Upper lobe of left lung (tissue), 6 donors: ENCODE results near the gene CDT1. TPM values are rescaled to one million over a fixed set of nuclear protein-coding genes. Genes with fewer than 3 reads are reported as not detected.
A peak's percentile ranks its signal among the peaks of the same experiment; 100 is the strongest.

Source experiments
- ATAC-seq, 2 donors: fragments of 200-7000 bp; cut with Tn5 transposase; one replicate each; pipeline ENCODE4 v1.9.1; 2022; ENCODE audit warnings: mild to moderate bottlenecking in 2 of 2, moderate library complexity in 2 of 2; ENCODE audit not compliant: low FRiP score in 2 of 2
- DNase-seq, 2 donors: peaks; one replicate each; pipeline ENCODE4 v3.0.0-alpha.2; 2019 to 2020
- H3K27ac ChIP-seq, 4 donors: fragments of 200-600 bp; sonication (generic); one replicate each; pipeline ENCODE4 v1.5.1; 2016 to 2019
- H3K27me3 ChIP-seq, 4 donors: fragments of 200-600 bp; sonication (generic); one replicate each; pipeline ENCODE4 v1.5.1; 2017 to 2019
- H3K36me3 ChIP-seq, 4 donors: fragments of 200-600 bp; sonication (generic); one replicate each; pipeline ENCODE4 v1.5.1; 2016 to 2019
- H3K4me1 ChIP-seq, 4 donors: fragments of 200-600 bp; sonication (generic); one replicate each; pipeline ENCODE4 v1.5.1; 2018 to 2019
- H3K4me3 ChIP-seq, 4 donors: fragments of 200-600 bp; sonication (generic); one replicate each; pipeline ENCODE4 v1.5.1; 2017 to 2019; ENCODE audit warnings: mild to moderate bottlenecking in 2 of 4, moderate library complexity in 1 of 4
- H3K9me3 ChIP-seq, 4 donors: fragments of 200-600 bp; sonication (generic); one replicate each; pipeline ENCODE4 v1.5.1; 2018 to 2019
- EP300 ChIP-seq, 4 donors: sonication (generic); formaldehyde crosslinking; IDR thresholded peaks; one replicate each; pipeline ENCODE4 v1.5.1; 2017; ENCODE audit warnings: antibody characterized with exemption in 4 of 4, control low read depth in 2 of 4
- POLR2A ChIP-seq, 4 donors: fragments of 450-650 bp; IDR thresholded peaks; one replicate each; pipeline ENCODE4 v1.5.1; 2016 to 2017; ENCODE audit warnings: antibody characterized with exemption in 4 of 4, mild to moderate bottlenecking in 2 of 4
- POLR2AphosphoS5 ChIP-seq, 2 donors: sonication (generic); formaldehyde crosslinking; IDR thresholded peaks; one replicate each; pipeline ENCODE4 v1.5.1; 2017; ENCODE audit warnings: antibody characterized with exemption in 2 of 2
- WGBS, 2 donors: methylation state at CpG; one replicate each; pipeline ENCODE4 v1.1.5; 2017 to 2018; 5-methylcytosine and 5-hydroxymethylcytosine counted together
- total RNA-seq, 6 donors: library from RNA; depleted of rRNA in 4 of 6; stranded (reverse); fragments of >200 nt in 4 of 6; gene quantifications; one replicate each; pipeline versions ENCODE4 v1.1.0 to v1.2.1, GENCODE V29; 2016 to 2021
- TF ChIP-seq, protein P1 (sequence below), 6 experiments: fragments of 450-650 bp in 4 of 6; fragments of 200-600 bp in 2 of 6; sonication (generic) in 2 of 6; IDR thresholded peaks; one replicate each; pipeline ENCODE4 v1.5.1; 2016 to 2019; ENCODE audit warnings: antibody characterized with exemption in 6 of 6
- donor health status: DM: no; HTN: no; CAD: no; lungs with moderate emphysema.
- donor health status: DM: no; HTN: yes; CAD: no; lungs with severe emphysema.

Gene CDT1
- total RNA-seq, 6 donors from 2014 or later, result 2.3 to 4.7 (median 3.5) TPM; not detected in 1

DNA sequence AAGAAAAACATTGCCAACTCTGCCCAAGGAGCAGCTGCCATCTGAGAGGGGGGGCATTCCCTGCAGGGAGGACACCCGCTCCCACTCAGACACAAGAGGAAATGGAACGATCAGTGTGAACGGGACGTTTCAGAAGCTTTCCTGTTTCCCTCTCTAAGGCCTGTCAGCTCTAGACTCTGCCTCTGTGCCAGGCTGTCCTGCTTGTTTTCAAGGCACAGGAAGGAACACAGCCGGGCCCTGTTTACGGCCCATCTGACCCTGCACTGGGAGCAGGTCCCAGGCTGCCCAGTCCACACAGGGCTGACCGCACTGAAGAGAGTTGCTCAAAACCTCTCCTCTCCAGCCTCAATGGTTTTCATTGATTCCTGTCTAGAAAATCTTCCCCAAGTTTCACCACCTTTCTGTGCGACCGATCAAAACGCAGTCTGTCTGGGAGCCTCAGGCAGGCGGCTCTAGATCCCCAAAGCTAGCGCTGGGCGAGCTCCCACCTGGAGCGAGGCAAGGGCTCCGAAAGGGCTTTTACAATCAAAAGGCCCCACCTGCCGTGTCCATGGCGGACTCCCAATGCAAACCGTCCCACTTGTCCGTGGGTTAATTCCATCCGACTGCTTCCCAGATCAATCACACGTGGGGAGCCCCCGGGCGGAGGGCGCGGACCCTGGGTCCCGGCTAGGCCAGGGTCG is 20.1 kb upstream of the CDT1 start:
- 24 to 31% methylated on average over 16 to 22 of the region's 27 CpGs for WGBS, 2 donors
- H3K4me1 ChIP-seq, result peaks cover 56 to 60% (median 57%) of the 10 kb centered on the region in 4 donors
- peak in 1 of 4 donors; percentile 28 for TF ChIP-seq POLR2A (IDR thresholded peaks at IDR 0.05)
- peak; percentile 68 to 90 for TF ChIP-seq POLR2AphosphoS5 (IDR thresholded peaks at IDR 0.05)
- TF ChIP-seq EP300 (IDR thresholded peaks at IDR 0.05), result peak in 2 of 4 donors; percentile 74 to 77
- TF ChIP-seq, protein P1, sequence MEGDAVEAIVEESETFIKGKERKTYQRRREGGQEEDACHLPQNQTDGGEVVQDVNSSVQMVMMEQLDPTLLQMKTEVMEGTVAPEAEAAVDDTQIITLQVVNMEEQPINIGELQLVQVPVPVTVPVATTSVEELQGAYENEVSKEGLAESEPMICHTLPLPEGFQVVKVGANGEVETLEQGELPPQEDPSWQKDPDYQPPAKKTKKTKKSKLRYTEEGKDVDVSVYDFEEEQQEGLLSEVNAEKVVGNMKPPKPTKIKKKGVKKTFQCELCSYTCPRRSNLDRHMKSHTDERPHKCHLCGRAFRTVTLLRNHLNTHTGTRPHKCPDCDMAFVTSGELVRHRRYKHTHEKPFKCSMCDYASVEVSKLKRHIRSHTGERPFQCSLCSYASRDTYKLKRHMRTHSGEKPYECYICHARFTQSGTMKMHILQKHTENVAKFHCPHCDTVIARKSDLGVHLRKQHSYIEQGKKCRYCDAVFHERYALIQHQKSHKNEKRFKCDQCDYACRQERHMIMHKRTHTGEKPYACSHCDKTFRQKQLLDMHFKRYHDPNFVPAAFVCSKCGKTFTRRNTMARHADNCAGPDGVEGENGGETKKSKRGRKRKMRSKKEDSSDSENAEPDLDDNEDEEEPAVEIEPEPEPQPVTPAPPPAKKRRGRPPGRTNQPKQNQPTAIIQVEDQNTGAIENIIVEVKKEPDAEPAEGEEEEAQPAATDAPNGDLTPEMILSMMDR (IDR thresholded peaks at IDR 0.05), result no peak
- H3K27me3 ChIP-seq, result no peaks in the 10 kb centered on the region
- H3K36me3 ChIP-seq, result no peaks in the 10 kb centered on the region
- ATAC-seq (peak in 1 of 2 donors; percentile 57), DNase-seq (peak in 1 of 2 donors; percentile 74)
- peak overlapping the region; percentile 27 to 95 (median 92) for H3K4me3 ChIP-seq
- H3K9me3 ChIP-seq, result no peaks in the 10 kb centered on the region
- peak overlapping the region; percentile 92 to 97 (median 95) for H3K27ac ChIP-seq

GRCh38 chr16:88784074-88784855 is 19.3 kb upstream of the CDT1 start:
- DNase-seq, result peak; percentile 73 to 94
- H3K27me3 ChIP-seq, result no peaks in the 10 kb centered on the region

GRCh38 chr16:88784856-88785105 is 18.8 kb upstream of the CDT1 start:
- Histone ChIP-seq H3K9me3 (no peaks in the 10 kb centered on the region), H3K27ac (peak overlapping the region; percentile 92 to 97 (median 95)), H3K4me3 (peak overlapping the region; percentile 27 to 95 (median 92)), H3K36me3 (no peaks in the 10 kb centered on the region), H3K27me3 (no peaks in the 10 kb centered on the region), H3K4me1 (peaks cover 45 to 53% (median 47%) of the 10 kb centered on the region in 4 donors)
- no peak for DNase-seq
- peak; percentile 27 to 58 for ATAC-seq
- 4% methylated on average over 18 of the region's 32 CpGs; no CpG with 5 or more reads in 1 of the 2 donors for WGBS, 2 donors
- TF ChIP-seq EP300 (IDR thresholded peaks at IDR 0.05), result no peak
- TF ChIP-seq POLR2AphosphoS5 (IDR thresholded peaks at IDR 0.05), result no peak
- TF ChIP-seq, protein P1 (IDR thresholded peaks at IDR 0.05), result no peak
- peak in 1 of 4 donors; percentile 91 for TF ChIP-seq POLR2A (IDR thresholded peaks at IDR 0.05)

More at GRCh38 chr16:88784074-88784855, 19.3 kb upstream of the CDT1 start:
- peak overlapping the region; percentile 27 to 95 (median 92) for H3K4me3 ChIP-seq
- WGBS, 2 donors, result 3% methylated on average over 38 of the region's 74 CpGs; no CpG with 5 or more reads in 1 of the 2 donors
- TF ChIP-seq EP300 (IDR thresholded peaks at IDR 0.05) (no peak), POLR2AphosphoS5 (IDR thresholded peaks at IDR 0.05) (peak in 1 of 2 donors; percentile 46), POLR2A (IDR thresholded peaks at IDR 0.05) (no peak)
- TF ChIP-seq, protein P1 (IDR thresholded peaks at IDR 0.05), result peak; percentile 46 to 74 (median 59)
- H3K27ac ChIP-seq, result peak overlapping the region; percentile 92 to 97 (median 95)
- no peaks in the 10 kb centered on the region for H3K9me3 ChIP-seq
- H3K4me1 ChIP-seq, result peaks cover 50 to 54% (median 53%) of the 10 kb centered on the region in 4 donors
- ATAC-seq, result peak; percentile 71 to 83
- H3K36me3 ChIP-seq, result no peaks in the 10 kb centered on the region

DNA sequence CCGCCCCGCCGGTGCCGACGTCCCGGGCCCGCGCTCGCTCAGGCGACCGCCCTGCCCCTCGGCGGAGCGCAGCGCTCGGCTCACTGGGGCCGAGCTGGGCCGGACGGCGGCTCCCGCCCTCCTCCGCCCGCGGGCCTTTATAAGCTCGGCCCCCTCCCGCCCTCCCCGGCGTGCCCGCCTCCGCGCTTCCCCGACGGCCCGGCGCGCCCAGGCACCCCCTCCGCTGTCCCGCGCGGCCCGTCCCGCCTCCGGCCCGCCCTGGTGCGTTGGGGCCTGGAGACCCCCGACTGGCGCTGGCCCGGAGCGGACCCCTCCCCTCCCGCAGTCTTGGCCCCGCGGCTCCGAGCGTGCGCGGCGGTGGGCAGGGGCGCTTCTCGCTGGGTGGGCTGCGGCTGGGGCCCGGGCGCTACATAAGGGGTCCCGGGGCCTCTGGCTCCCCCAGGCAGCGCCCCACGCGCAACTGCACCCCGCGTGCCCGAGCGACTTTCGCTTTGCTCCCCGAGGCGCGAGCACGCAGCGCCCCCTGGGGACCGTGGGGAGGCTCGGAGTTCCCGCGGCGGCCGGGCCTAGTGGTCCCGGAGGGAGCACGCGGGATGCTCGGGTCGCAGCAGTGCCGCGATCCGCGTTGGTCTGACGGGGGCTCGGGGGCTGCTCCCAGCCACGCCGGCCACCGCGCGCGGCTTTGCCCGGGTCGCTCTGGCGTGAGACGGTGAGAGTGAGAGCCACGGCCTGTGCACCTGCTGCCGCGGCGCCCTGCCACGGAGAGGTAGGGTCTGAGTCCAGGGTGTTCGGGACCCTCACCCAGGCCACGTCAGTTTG is 18.3 kb upstream of the CDT1 start, which contains the start of gene PIEZO1:
TSS of gene PIEZO1 (minus strand) at position 115 of the 819 bp plus-strand sequence. CDS start 256 bp downstream, outside the sequence.
- TF ChIP-seq POLR2AphosphoS5 (IDR thresholded peaks at IDR 0.05) (peak; percentile 38 to 70), POLR2A (IDR thresholded peaks at IDR 0.05) (peak in 2 of 4 donors; percentile 47 to 76), EP300 (IDR thresholded peaks at IDR 0.05) (no peak)
- TF ChIP-seq, protein P1 (IDR thresholded peaks at IDR 0.05), result peak; percentile 89 to 99 (median 97)
- peak within 1 kb of the TSS; percentile 92 to 97 (median 95) for H3K27ac ChIP-seq
- no peaks in the 10 kb centered on the region for H3K27me3 ChIP-seq
- no peaks in the 10 kb centered on the region for H3K9me3 ChIP-seq
- DNase-seq, result peak; percentile 75 to 97
- H3K4me3 ChIP-seq, result peak within 1 kb of the TSS; percentile 67 to 95 (median 92)
- H3K4me1 ChIP-seq, result peaks cover 41 to 50% (median 46%) of the 10 kb centered on the region in 4 donors
- WGBS, 2 donors, result 10 to 18% methylated on average over 9 to 35 of the region's 110 CpGs
- peak; percentile 61 to 82 for ATAC-seq
- H3K36me3 ChIP-seq, result no peaks in the 10 kb centered on the region
